Ascending aorta (tissue), 2 donors: ENCODE data around the gene AASDH. TPM values are rescaled to one million over a fixed set of nuclear protein-coding genes. Genes with fewer than 3 reads are reported as not detected.

Experiments used
- DNase-seq, 2 donors: peaks; one replicate each; pipeline ENCODE4 v3.0.0-alpha.2; 2019; ENCODE audit warnings: low spot score in 2 of 2
- H3K27ac ChIP-seq, 2 donors: fragments of 200-600 bp; sonication (generic); one replicate each; pipeline ENCODE4 v1.5.1; 2016 to 2017; ENCODE audit warnings: mild to moderate bottlenecking in 1 of 2
- H3K27me3 ChIP-seq: fragments of 200-600 bp; sonication (generic); one replicate; pipeline ENCODE4 v1.5.1; 2017
- H3K36me3 ChIP-seq, 2 donors: fragments of 200-600 bp; sonication (generic); one replicate each; pipeline ENCODE4 v1.5.1; 2016
- H3K4me1 ChIP-seq, 2 donors: fragments of 200-600 bp; sonication (generic); one replicate each; pipeline ENCODE4 v1.5.1; 2016 to 2017; ENCODE audit warnings: mild to moderate bottlenecking in 1 of 2
- H3K4me3 ChIP-seq, 2 donors: fragments of 200-600 bp; sonication (generic); one replicate each; pipeline ENCODE4 v1.5.1; 2016 to 2017; ENCODE audit warnings: mild to moderate bottlenecking in 1 of 2
- H3K9me3 ChIP-seq, 2 donors: fragments of 200-600 bp; sonication (generic); one replicate each; pipeline ENCODE4 v1.5.1; 2016
- CTCF ChIP-seq, 3 experiments: fragments of 200-600 bp in 2 of 3; fragments of 450-650 bp in 1 of 3; sonication (generic) in 2 of 3; IDR thresholded peaks; one replicate each; pipeline ENCODE4 v1.5.1; 2016 to 2019; ENCODE audit warnings: antibody characterized with exemption in 3 of 3, mild to moderate bottlenecking in 1 of 3, moderate library complexity in 1 of 3
- intact Hi-C: fragments of 100-400 bp; cut with DNase I; formaldehyde crosslinking; loops from one replicate; pipeline ENCODE4 v1.15.1; 2023
- total RNA-seq: library from RNA; depleted of rRNA; stranded (reverse); fragments of >200 nt; gene quantifications from one replicate; pipeline ENCODE4 v1.1.0, GENCODE V29; 2016

AASDH gene
- total RNA-seq, 1 donor from 2014 or later, result 4.0 TPM

GRCh38 chr4:56345458-56345857 lies 41.8 kb downstream of the AASDH start:
- no peak overlapping the region for H3K4me3 ChIP-seq
- intact Hi-C loops, result no loop called here
- TF ChIP-seq CTCF (IDR thresholded peaks at IDR 0.05), result no peak
- H3K4me1 ChIP-seq, result no peaks in the 10 kb centered on the region
- no peaks in the 10 kb centered on the region for H3K9me3 ChIP-seq
- peaks cover 18 to 33% of the 10 kb centered on the region in 2 donors for H3K36me3 ChIP-seq
- H3K27me3 ChIP-seq, result no peaks in the 10 kb centered on the region
- H3K27ac ChIP-seq, result no peak overlapping the region
- no peak for DNase-seq

- H3K27me3 ChIP-seq, result no peaks in the 10 kb centered on the region
- intact Hi-C loops, result no loop called here
- H3K4me1 ChIP-seq, result no peaks in the 10 kb centered on the region
- no peak overlapping the region for H3K27ac ChIP-seq
- DNase-seq, result no peak
- no peak overlapping the region for H3K4me3 ChIP-seq
- peaks cover 8 to 14% of the 10 kb centered on the region in 2 donors for H3K36me3 ChIP-seq
- H3K9me3 ChIP-seq, result peaks cover 0 to 3% of the 10 kb centered on the region in 2 donors
- no peak for TF ChIP-seq CTCF (IDR thresholded peaks at IDR 0.05)
Observed at GRCh38 chr4:56342746-56343145, 44.5 kb downstream of the AASDH start.

- TF ChIP-seq CTCF (IDR thresholded peaks at IDR 0.05), result no peak
- H3K4me1 ChIP-seq, result no peaks in the 10 kb centered on the region
- H3K9me3 ChIP-seq, result no peaks in the 10 kb centered on the region
- intact Hi-C loops, result no loop called here
- no peak for DNase-seq
- H3K27me3 ChIP-seq, result no peaks in the 10 kb centered on the region
- H3K4me3 ChIP-seq, result no peak overlapping the region
- no peak overlapping the region for H3K27ac ChIP-seq
- H3K36me3 ChIP-seq, result no peaks in the 10 kb centered on the region
Observed at GRCh38 chr4:56330691-56331090, 56.6 kb downstream of the AASDH start.

- no peak for DNase-seq
- no peak for TF ChIP-seq CTCF (IDR thresholded peaks at IDR 0.05)
- Histone ChIP-seq H3K27me3 (no peaks in the 10 kb centered on the region), H3K4me1 (no peaks in the 10 kb centered on the region), H3K27ac (no peak overlapping the region), H3K4me3 (no peak overlapping the region), H3K9me3 (no peaks in the 10 kb centered on the region), H3K36me3 (no peaks in the 10 kb centered on the region)
- intact Hi-C loops, result no loop called here
Observed at GRCh38 chr4:56326363-56326762, 60.9 kb downstream of the AASDH start.

GRCh38 chr4:56324011-56324610 lies 63.2 kb downstream of the AASDH start:
- no peak for TF ChIP-seq CTCF (IDR thresholded peaks at IDR 0.05)
- Histone ChIP-seq H3K27ac (no peak overlapping the region), H3K27me3 (no peaks in the 10 kb centered on the region), H3K4me3 (no peak overlapping the region), H3K9me3 (no peaks in the 10 kb centered on the region), H3K36me3 (no peaks in the 10 kb centered on the region), H3K4me1 (no peaks in the 10 kb centered on the region)
- DNase-seq, result no peak
- intact Hi-C loops, result no loop called here

GRCh38 chr4:56323327-56323726 lies 64.0 kb downstream of the AASDH start:
- H3K27ac ChIP-seq, result no peak overlapping the region
- H3K27me3 ChIP-seq, result no peaks in the 10 kb centered on the region
- H3K9me3 ChIP-seq, result no peaks in the 10 kb centered on the region
- H3K4me1 ChIP-seq, result no peaks in the 10 kb centered on the region
- no peaks in the 10 kb centered on the region for H3K36me3 ChIP-seq
- H3K4me3 ChIP-seq, result no peak overlapping the region
- intact Hi-C loops, result no loop called here
- no peak for DNase-seq
- TF ChIP-seq CTCF (IDR thresholded peaks at IDR 0.05), result no peak
